MCF 10A (cell line): ENCODE results near the gene SYNE1. TPM values are rescaled to one million over a fixed set of nuclear protein-coding genes. Genes with fewer than 3 reads are reported as not detected.
A peak's percentile ranks its signal among the peaks of the same experiment; 100 is the strongest.
"Not testable (repeated sequence)": the region's sequence is repeated elsewhere in the genome, so short reads cannot be mapped to it uniquely, and the experiment has no call there.

Experiments
- BruUV-seq: library from RNA; stranded (reverse); fragments of 400-500 nt; replicated peaks from 2 replicates; lab custom pipeline; 2021; lab: Mats Ljungman, UMichigan
- CTCF ChIA-PET: fragments of 300-600 bp; sonication (Branson Sonifier 250); formaldehyde crosslinking; extraction: SDS; loops from one replicate; lab custom pipeline; 2021; ENCODE audit warnings: antibody characterized with exemption, inconsistent platforms; lab: Yijun Ruan, JAX
- POLR2A ChIA-PET: fragments of 300-600, 350-650 bp; sonication (Branson Sonifier 250); formaldehyde crosslinking; extraction: SDS; loops from one replicate; lab custom pipeline; 2020; ENCODE audit warnings: antibody characterized with exemption, inconsistent platforms; lab: Yijun Ruan, JAX
- DNase-seq: peaks from one replicate; pipeline ENCODE4 v3.0.0-alpha.2; 2018; ENCODE audit not compliant: unreplicated experiment
- H3K27ac Mint-ChIP-seq: one replicate; pipeline ENCODE4 v1.8.0; 2022; ENCODE audit warnings: mild to moderate bottlenecking, low read depth, mixed read lengths; ENCODE audit not compliant: unreplicated experiment
- H3K27me3 Mint-ChIP-seq: one replicate; pipeline ENCODE4 v1.8.0; 2022; ENCODE audit warnings: mixed read lengths; ENCODE audit not compliant: insufficient read depth, unreplicated experiment
- H3K36me3 Mint-ChIP-seq: one replicate; pipeline ENCODE4 v1.8.0; 2022; ENCODE audit warnings: mild to moderate bottlenecking, moderate library complexity, mixed read lengths; ENCODE audit not compliant: insufficient read depth, unreplicated experiment
- H3K4me1 Mint-ChIP-seq: one replicate; pipeline ENCODE4 v1.8.0; 2022; ENCODE audit warnings: mixed read lengths; ENCODE audit not compliant: insufficient read depth, unreplicated experiment
- H3K4me3 Mint-ChIP-seq: one replicate; pipeline ENCODE4 v1.8.0; 2022; ENCODE audit warnings: mild to moderate bottlenecking, moderate library complexity, mixed read lengths; ENCODE audit not compliant: unreplicated experiment
- H3K9me3 Mint-ChIP-seq: one replicate; pipeline ENCODE4 v1.8.0; 2022; ENCODE audit warnings: mixed read lengths; ENCODE audit not compliant: unreplicated experiment
- CTCF ChIP-seq: fragments of 200-600 bp; IDR thresholded peaks from one replicate; pipeline ENCODE4 v1.8.0; 2022; ENCODE audit warnings: antibody characterized with exemption, mild to moderate bottlenecking; ENCODE audit not compliant: unreplicated experiment
- intact Hi-C: fragments of 100-400 bp; cut with micrococcal nuclease; formaldehyde crosslinking; loops from 2 replicates; pipeline ENCODE4 v1.14.1; 2022
- total RNA-seq: library from RNA; stranded (reverse); gene quantifications from 2 replicates; pipeline ENCODE4 v1.2.3, GENCODE V29; 2022

SYNE1 gene
- total RNA-seq, 1 experiment from 2014 or later: 25.4 TPM

DNA sequence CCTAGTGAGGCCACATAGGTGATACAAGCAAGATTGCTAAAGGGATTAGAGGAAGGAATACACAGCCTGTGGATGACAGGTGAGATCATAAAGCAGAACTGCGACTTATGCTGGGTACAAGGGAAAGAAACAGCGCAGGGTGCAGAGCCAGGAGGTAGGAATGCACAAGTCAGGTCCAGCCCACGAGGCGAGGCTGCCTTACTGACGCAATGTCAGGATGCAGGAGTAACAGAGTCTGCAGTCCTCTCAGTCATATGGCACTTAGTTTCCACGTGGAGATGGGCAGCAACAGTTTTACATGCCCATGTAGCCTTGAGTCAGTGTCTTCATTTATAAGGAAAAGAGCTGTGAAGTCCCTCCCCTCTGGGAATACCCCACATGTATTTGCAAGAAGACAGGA, 210.9 kb downstream of the SYNE1 start:
- ChIA-PET CTCF (no interaction called here), POLR2A (interaction anchor here (0.6 kb wide), 1 partner anchor 937 kb away, joined by 3 read pairs; no protein-coding TSS in a partner anchor)
- Mint-ChIP-seq H3K27me3 (no peaks in the 10 kb centered on the region), H3K4me1 (peaks cover 5% of the 10 kb centered on the region), H3K36me3 (no peaks in the 10 kb centered on the region), H3K27ac (no peak overlapping the region), H3K9me3 (no peaks in the 10 kb centered on the region), H3K4me3 (no peak overlapping the region)
- no TSS peak for BruUV-seq
- TF ChIP-seq CTCF: no peak
- DNase-seq: peak; percentile 19
- intact Hi-C loops: no loop called here

DNA sequence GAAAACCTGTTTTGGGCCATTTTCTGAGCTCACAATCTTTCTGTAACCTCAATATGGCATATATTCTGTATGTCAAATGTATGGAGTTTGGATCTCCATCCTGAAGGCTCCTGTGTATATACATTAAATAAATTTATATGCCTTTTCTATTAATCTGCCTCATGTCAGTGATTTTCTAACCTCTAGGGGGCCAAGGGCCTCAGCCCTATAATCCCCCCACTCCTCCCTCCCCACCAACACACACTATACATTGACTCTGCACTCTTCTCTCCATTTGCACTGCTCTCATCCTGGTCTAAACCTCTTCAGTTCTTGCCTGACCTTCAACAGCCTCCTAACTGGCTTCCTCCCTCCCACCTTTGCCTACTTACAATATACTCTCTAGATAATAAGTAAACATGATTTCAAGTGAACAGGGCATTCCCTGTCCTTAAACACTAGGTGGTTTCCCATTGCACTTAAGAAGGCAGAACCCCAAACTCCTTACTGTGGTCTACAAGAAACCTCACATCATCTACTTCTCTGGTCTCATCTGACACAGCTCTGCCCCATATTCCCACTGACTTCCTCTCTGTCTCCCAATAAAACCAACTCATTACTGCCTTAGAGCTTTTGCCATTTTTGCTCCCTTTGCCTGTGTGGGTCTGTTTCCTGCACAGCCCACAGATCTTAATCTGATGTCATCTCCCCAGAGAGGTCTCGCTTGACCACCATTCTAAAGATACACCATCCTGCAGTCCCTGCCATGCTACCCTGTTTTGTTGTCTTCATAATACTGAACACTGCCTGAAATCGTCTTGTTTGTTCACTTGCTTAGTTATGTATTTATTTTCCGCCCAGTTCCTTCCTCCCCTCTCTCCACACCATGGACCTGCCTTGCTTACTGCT, 213.7 kb downstream of the SYNE1 start:
- CTCF ChIA-PET: interaction anchor here (0.6 to 1.3 kb wide), 2 partner anchors 12 to 25 kb away, joined by 3 read pairs; no protein-coding TSS in a partner anchor
- H3K27me3 Mint-ChIP-seq: no peaks in the 10 kb centered on the region
- no peak overlapping the region for H3K4me3 Mint-ChIP-seq
- H3K9me3 Mint-ChIP-seq: no peaks in the 10 kb centered on the region
- BruUV-seq: no TSS peak
- DNase-seq: no peak
- POLR2A ChIA-PET: no interaction called here
- no peak for TF ChIP-seq CTCF
- intact Hi-C loops: no loop called here
- H3K36me3 Mint-ChIP-seq: no peaks in the 10 kb centered on the region
- no peak overlapping the region for H3K27ac Mint-ChIP-seq
- peaks cover 5% of the 10 kb centered on the region for H3K4me1 Mint-ChIP-seq

GRCh38 chr6:152421496-152421895, 215.7 kb downstream of the SYNE1 start:
- H3K27ac Mint-ChIP-seq, H3K9me3 Mint-ChIP-seq, H3K27me3 Mint-ChIP-seq, H3K36me3 Mint-ChIP-seq, CTCF ChIA-PET, POLR2A ChIA-PET, H3K4me1 Mint-ChIP-seq, DNase-seq, H3K4me3 Mint-ChIP-seq, intact Hi-C loops, BruUV-seq: not testable (repeated sequence)

DNA sequence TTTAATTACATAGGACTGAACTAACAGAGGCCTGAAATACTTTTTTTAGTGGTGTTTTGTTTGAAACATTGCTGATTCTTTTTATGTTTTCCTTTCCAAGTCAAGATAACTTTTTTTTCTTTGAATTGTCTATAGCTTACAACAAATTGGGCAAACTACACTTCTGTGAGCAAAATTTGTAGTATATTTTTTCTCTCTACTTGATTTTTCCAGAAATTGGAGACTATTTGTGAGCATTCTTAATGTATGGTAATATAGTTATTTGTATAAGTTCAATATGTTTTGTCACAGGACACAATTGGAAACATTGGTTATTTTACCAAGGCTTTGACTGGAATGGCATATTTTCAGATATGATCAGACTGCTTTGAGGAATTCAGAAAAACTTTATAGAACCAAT, 216.5 kb downstream of the SYNE1 start:
- BruUV-seq: no TSS peak
- ChIA-PET CTCF (no interaction called here), POLR2A (no interaction called here)
- Mint-ChIP-seq H3K9me3 (no peaks in the 10 kb centered on the region), H3K36me3 (no peaks in the 10 kb centered on the region), H3K27ac (no peak overlapping the region), H3K4me3 (no peak overlapping the region), H3K4me1 (no peaks in the 10 kb centered on the region), H3K27me3 (no peaks in the 10 kb centered on the region)
- no peak for DNase-seq
- intact Hi-C loops: no loop called here
- no peak for TF ChIP-seq CTCF
